Activated CD4-positive, alpha-beta T cell treated with anti-CD3 and anti-CD28 coated beads for 36 hours (primary cell): ENCODE data around the gene BACH1. TPM values are rescaled to one million over a fixed set of nuclear protein-coding genes. Genes with fewer than 3 reads are reported as not detected.

Source experiments
- ATAC-seq: fragments of 200-7000 bp; cut with Tn5 transposase; one replicate; pipeline ENCODE4 v1.10.0; 2021; ENCODE audit warnings: mild to moderate bottlenecking, moderate library complexity
- CTCF ChIA-PET: fragments of 350-600 bp; sonication (Branson Sonifier 250); formaldehyde crosslinking; loops from one replicate; lab custom pipeline; 2021; ENCODE audit warnings: antibody characterized with exemption; lab: Charles Lee
- POLR2A ChIA-PET: fragments of 350-600 bp; sonication (Branson Sonifier 250); formaldehyde crosslinking; loops from one replicate; lab custom pipeline; 2021; ENCODE audit warnings: antibody characterized with exemption, inconsistent platforms; lab: Charles Lee
- DNase-seq: peaks from one replicate; pipeline ENCODE4 v3.0.0-alpha.2; 2020
- H3K27ac Mint-ChIP-seq: one replicate; pipeline ENCODE4 v1.8.0; 2021; ENCODE audit warnings: mixed read lengths
- H3K27me3 Mint-ChIP-seq: one replicate; pipeline ENCODE4 v1.8.0; 2021; ENCODE audit warnings: mixed read lengths
- H3K36me3 Mint-ChIP-seq: one replicate; pipeline ENCODE4 v1.8.0; 2021; ENCODE audit warnings: low read depth, mixed read lengths
- H3K4me1 Mint-ChIP-seq: one replicate; pipeline ENCODE4 v1.8.0; 2021; ENCODE audit warnings: mixed read lengths
- H3K4me3 Mint-ChIP-seq: one replicate; pipeline ENCODE4 v1.8.0; 2021; ENCODE audit warnings: mild to moderate bottlenecking, moderate library complexity, mixed read lengths
- H3K9me3 Mint-ChIP-seq: one replicate; pipeline ENCODE4 v1.8.0; 2021; ENCODE audit warnings: low read depth, mixed read lengths
- intact Hi-C, 2 experiments: fragments of 100-400 bp; cut with DNase I in 1 of 2; cut with micrococcal nuclease in 1 of 2; formaldehyde crosslinking; loops; one replicate each; pipeline versions ENCODE4 v1.14.2 to v1.15.1; 2022 to 2024; cut with DNase I, micrococcal nuclease
- total RNA-seq, 2 experiments: library from RNA; stranded (reverse); gene quantifications; one replicate each; pipeline ENCODE4 v1.2.3, GENCODE V29; 2021

The BACH1 gene
- total RNA-seq, 2 experiments from 2014 or later: 24.1 to 27.0 TPM

DNA sequence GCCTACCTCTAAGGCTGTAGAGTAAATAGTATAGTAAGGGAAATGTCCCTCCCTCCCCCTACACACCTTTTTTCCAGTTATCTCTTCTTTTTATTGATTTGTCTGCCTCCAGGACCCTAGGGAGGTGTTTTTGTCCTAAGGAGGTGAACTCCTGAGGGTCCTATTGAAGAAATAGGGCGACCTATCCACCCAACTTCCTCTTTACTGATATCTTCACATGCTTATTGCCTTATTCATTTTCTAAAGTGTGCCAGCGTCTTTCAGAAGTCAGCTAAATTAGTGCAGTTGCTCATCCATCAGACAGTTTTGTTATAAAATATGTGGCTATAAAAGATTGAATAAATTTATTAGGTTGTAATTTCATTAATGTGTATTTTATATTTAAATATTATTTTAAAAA, 5.9 kb downstream of the BACH1 start:
- intact Hi-C loops: loop anchor here in 1 of 2 experiments (5.0 kb wide), 1 partner anchor 1828 kb away; no protein-coding TSS in a partner anchor
- Mint-ChIP-seq H3K4me3 (no peak overlapping the region), H3K4me1 (peaks cover 86% of the 10 kb centered on the region), H3K9me3 (no peaks in the 10 kb centered on the region), H3K27me3 (no peaks in the 10 kb centered on the region), H3K27ac (peak overlapping the region; percentile 65), H3K36me3 (peaks cover 13% of the 10 kb centered on the region)
- DNase-seq: no peak
- no peak for ATAC-seq
- ChIA-PET CTCF (interaction anchor here (1.2 kb wide), 1 partner anchor 67 kb away, joined by 3 read pairs; no protein-coding TSS in a partner anchor), POLR2A (no interaction called here)

DNA sequence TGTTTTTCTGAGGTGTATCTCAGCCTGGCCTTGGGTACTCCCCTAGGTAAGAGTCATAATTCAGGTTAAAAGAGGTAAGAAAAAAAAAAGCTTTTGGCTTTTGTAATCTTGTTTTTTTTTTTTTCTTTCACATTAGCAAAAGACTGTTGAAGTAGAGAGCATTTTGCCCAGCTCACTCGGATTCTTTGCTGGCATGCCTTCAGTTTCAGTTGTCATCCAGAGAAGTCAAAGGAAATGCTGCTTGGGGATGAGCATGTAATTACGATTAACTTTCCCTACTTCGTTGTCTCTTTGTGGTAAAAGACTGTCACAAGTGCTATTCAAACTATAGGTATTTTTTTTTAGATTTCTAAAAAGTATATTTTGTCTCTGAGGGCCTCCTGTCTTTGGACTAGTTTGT, 6.3 kb downstream of the BACH1 start:
- DNase-seq: no peak
- CTCF ChIA-PET: interaction anchor here (1.2 kb wide), 1 partner anchor 67 kb away, joined by 3 read pairs; no protein-coding TSS in a partner anchor
- POLR2A ChIA-PET: no interaction called here
- H3K27me3 Mint-ChIP-seq: no peaks in the 10 kb centered on the region
- H3K4me3 Mint-ChIP-seq: no peak overlapping the region
- intact Hi-C loops: no loop called here
- ATAC-seq: no peak
- H3K36me3 Mint-ChIP-seq: peaks cover 10% of the 10 kb centered on the region
- H3K4me1 Mint-ChIP-seq: peaks cover 81% of the 10 kb centered on the region
- H3K27ac Mint-ChIP-seq: peak overlapping the region; percentile 19
- no peaks in the 10 kb centered on the region for H3K9me3 Mint-ChIP-seq

DNA sequence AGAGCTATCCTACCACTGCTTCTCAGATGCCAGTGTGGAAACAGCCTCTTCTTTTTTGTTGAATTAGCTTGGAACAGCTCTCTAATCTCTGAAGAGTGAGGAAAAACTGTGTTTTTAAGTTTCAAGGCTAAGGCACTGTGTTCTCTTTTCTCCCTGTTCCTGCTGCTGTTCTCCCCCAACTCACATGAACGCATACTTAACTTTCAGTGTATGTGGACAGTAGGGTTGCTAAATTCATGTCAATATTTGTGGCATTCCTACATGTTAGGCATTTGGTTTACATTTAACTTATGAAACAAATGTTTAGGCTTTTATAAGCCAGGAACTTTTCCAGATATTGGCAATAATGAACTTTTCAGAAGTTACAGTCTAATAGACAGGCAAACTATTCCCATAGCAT, 6.8 kb downstream of the BACH1 start:
- Mint-ChIP-seq H3K4me1 (peaks cover 80% of the 10 kb centered on the region), H3K27ac (no peak overlapping the region), H3K9me3 (no peaks in the 10 kb centered on the region), H3K36me3 (peaks cover 8% of the 10 kb centered on the region), H3K27me3 (no peaks in the 10 kb centered on the region), H3K4me3 (no peak overlapping the region)
- ChIA-PET POLR2A (no interaction called here), CTCF (interaction anchor here (1.2 kb wide), 1 partner anchor 66 kb away, joined by 3 read pairs; no protein-coding TSS in a partner anchor)
- ATAC-seq: no peak
- intact Hi-C loops: no loop called here
- DNase-seq: no peak

DNA sequence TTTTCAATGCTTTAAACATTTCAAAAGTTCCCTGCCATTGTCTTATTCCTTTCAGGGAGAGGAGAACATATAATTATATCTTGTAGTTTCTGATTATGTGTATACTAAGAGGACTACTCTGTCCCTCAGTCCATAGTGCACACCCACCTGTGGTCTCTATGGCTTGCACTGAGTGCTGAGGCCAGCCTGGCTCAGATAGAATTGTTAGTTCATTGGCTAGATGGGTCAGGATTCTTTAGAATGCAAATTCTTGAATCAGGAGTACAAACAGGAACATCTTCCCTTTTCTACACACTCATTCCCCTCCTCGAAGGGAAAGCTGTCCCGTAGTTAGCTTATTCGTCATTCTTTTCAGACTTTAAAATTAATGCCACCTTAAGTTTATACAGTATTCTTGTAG, 8.2 kb downstream of the BACH1 start:
- no peak overlapping the region for H3K27ac Mint-ChIP-seq
- H3K36me3 Mint-ChIP-seq: peaks cover 10% of the 10 kb centered on the region
- DNase-seq: peak; percentile 11
- intact Hi-C loops: no loop called here
- POLR2A ChIA-PET: no interaction called here
- H3K27me3 Mint-ChIP-seq: no peaks in the 10 kb centered on the region
- CTCF ChIA-PET: interaction anchor here (0.5 to 1.1 kb wide), 2 partner anchors 35 to 391 kb away, joined by 3 read pairs; no protein-coding TSS in a partner anchor
- ATAC-seq: no peak
- no peak overlapping the region for H3K4me3 Mint-ChIP-seq
- no peaks in the 10 kb centered on the region for H3K9me3 Mint-ChIP-seq
- H3K4me1 Mint-ChIP-seq: peaks cover 73% of the 10 kb centered on the region

DNA sequence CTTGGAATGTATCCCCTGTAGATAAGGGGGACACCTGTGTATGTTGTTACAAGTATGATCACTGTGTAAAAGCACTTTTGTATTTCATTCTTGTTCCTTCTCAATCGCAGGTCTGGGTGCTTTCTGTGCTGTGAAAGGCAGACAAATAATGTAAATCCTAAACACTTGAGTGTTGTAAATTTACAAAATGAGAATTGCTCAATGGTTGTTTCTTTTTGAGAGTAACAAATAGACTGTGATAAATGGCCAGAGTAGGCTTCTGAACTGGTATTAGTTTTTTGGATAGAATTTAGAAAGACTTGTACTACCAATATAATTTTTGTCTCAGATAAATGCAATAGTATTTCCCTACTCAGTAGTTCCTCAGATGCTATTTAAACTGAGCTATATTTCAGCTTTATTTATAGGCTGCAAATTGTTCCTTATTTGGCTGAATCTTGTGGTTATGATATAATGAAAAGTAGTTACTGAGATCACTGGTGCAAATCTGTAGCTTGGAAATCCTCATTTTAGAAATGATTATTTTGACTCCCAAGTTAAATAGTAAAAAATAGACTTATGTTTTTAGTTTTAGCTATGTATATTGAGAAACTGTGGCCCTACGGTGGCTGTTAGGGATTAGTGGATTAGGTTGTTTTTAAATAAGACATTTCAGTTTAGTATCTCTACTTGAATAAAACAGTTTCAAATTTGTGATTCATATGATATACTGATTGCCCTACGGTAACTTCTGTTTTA, 9.2 kb downstream of the BACH1 start:
- H3K9me3 Mint-ChIP-seq: no peaks in the 10 kb centered on the region

DNA sequence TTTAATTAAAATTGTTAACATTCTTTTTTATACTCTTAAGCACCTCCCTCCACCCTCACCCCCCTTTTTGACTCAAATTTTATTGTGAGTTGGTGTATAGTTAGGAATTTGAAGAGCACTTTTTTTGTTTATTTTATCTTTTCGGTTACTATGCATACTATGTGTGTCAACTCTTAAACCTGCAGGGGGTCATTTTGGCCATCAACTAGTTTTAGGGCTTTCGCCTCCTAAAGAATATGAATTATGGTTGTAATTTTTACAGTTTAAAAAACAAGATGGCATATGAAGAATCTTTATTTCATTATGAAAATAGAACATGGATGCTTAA, 9.7 kb downstream of the BACH1 start:
- H3K27me3 Mint-ChIP-seq: no peaks in the 10 kb centered on the region
- ATAC-seq (no peak), DNase-seq (no peak)
- H3K36me3 Mint-ChIP-seq: peaks cover 10% of the 10 kb centered on the region
- H3K27ac Mint-ChIP-seq: no peak overlapping the region
- intact Hi-C loops: loop anchor here in 1 of 2 experiments (2.0 kb wide), 1 partner anchor 34 kb away; no protein-coding TSS in a partner anchor
- no peaks in the 10 kb centered on the region for H3K9me3 Mint-ChIP-seq
- POLR2A ChIA-PET: interaction anchor here (0.7 to 0.9 kb wide), 3 partner anchors 9 to 185 kb away, joined by 4 to 5 read pairs (median 5); no protein-coding TSS in a partner anchor
- CTCF ChIA-PET: no interaction called here
- no peak overlapping the region for H3K4me3 Mint-ChIP-seq
- peaks cover 63% of the 10 kb centered on the region for H3K4me1 Mint-ChIP-seq

More for the DNA sequence above, 9.2 kb downstream of the BACH1 start:
- CTCF ChIA-PET: interaction anchor here (1.1 kb wide), 1 partner anchor 34 kb away, joined by 3 read pairs; no protein-coding TSS in a partner anchor
- Mint-ChIP-seq H3K4me1 (peaks cover 64% of the 10 kb centered on the region), H3K36me3 (peaks cover 10% of the 10 kb centered on the region), H3K27ac (no peak overlapping the region), H3K27me3 (no peaks in the 10 kb centered on the region), H3K4me3 (no peak overlapping the region)
- intact Hi-C loops: loop anchor here in 1 of 2 experiments (2.0 kb wide), 1 partner anchor 35 kb away; no protein-coding TSS in a partner anchor
- POLR2A ChIA-PET: interaction anchor here (0.7 to 0.9 kb wide), 3 partner anchors 8 to 185 kb away, joined by 4 to 5 read pairs (median 5); no protein-coding TSS in a partner anchor
- DNase-seq (no peak), ATAC-seq (no peak)

DNA sequence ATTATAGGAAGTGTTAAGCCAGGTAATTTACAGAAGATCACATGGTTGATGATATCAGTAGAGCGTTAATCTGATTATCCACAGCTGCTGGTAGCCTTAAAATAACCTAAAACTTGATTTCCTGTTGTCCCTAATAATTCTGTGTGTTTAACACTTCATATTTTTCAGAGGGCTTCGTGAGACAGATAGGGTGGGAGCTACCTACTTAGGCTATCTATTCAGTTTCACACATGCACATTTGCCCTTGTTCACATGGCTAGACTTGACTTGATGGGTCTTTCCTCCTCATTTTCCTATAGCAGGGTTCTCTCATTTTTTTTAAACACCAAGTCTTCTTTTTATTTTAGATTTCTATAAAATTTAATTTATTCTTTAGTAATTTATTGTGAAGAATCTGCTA, 11.0 kb downstream of the BACH1 start:
- DNase-seq: no peak
- H3K9me3 Mint-ChIP-seq: no peaks in the 10 kb centered on the region
- H3K4me1 Mint-ChIP-seq: peaks cover 62% of the 10 kb centered on the region
- ChIA-PET CTCF (interaction anchor here (0.7 kb wide), 1 partner anchor 139 kb away, joined by 3 read pairs; no protein-coding TSS in a partner anchor), POLR2A (interaction anchor here (0.8 kb wide), 1 partner anchor 11 kb away, joined by 3 read pairs; the partner anchor contains the start of gene BACH1)
- no peak overlapping the region for H3K27ac Mint-ChIP-seq
- H3K4me3 Mint-ChIP-seq: no peak overlapping the region
- no peaks in the 10 kb centered on the region for H3K27me3 Mint-ChIP-seq
- H3K36me3 Mint-ChIP-seq: peaks cover 10% of the 10 kb centered on the region
- intact Hi-C loops: loop anchor here in 1 of 2 experiments (2.0 kb wide), 1 partner anchor 33 kb away; no protein-coding TSS in a partner anchor
- no peak for ATAC-seq

DNA sequence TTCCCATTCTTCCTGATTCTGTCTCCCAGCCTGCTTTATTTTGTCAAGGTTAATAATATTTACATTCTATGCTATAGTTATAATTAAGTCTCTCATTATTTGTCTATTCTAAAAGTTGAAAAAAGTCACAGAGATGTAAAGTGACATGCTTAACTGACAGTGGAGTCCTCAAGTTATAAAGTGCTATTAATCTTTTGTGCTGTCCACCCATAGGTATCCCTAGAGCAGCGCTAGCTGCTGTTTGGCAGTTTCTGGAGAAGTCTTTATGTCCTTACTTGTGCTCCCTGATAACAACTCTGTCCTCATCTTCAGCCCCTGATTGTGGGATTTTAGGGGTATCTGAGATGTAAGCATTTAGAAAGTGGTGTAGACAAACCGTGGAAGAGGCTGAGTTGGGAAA, 13.1 kb downstream of the BACH1 start:
- DNase-seq (no peak), ATAC-seq (no peak)
- Mint-ChIP-seq H3K9me3 (no peaks in the 10 kb centered on the region), H3K4me1 (peaks cover 55% of the 10 kb centered on the region), H3K4me3 (no peak overlapping the region), H3K36me3 (peaks cover 5% of the 10 kb centered on the region), H3K27me3 (no peaks in the 10 kb centered on the region), H3K27ac (no peak overlapping the region)
- intact Hi-C loops: no loop called here
- ChIA-PET POLR2A (no interaction called here), CTCF (interaction anchor here (0.5 kb wide), 1 partner anchor 24 kb away, joined by 3 read pairs; no protein-coding TSS in a partner anchor)

DNA sequence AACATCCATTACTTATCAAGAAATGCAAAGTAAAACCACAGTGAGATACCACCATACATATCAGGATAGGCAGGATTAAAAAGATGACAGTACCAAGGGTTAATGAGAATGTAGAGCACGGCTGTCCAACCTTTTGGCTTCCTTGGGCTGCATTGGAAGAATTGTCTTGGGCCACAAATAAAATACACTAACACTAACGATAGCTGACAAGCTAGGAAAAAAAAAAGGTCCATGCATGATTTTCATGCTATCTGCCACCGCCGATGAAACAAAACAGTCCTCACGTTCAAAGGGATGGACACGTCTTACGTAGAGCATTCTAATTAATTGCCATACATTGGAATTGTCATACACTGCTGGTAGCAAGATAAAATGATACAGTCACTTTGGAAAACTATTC, 14.3 kb downstream of the BACH1 start:
- Mint-ChIP-seq H3K9me3 (no peaks in the 10 kb centered on the region), H3K27ac (no peak overlapping the region), H3K4me3 (no peak overlapping the region), H3K27me3 (no peaks in the 10 kb centered on the region), H3K4me1 (peaks cover 48% of the 10 kb centered on the region), H3K36me3 (peaks cover 7% of the 10 kb centered on the region)
- CTCF ChIA-PET: interaction anchor here (1.3 kb wide), 1 partner anchor 9 kb away, joined by 3 read pairs; no protein-coding TSS in a partner anchor
- POLR2A ChIA-PET: interaction anchor here (0.6 kb wide), 1 partner anchor 119 kb away, joined by 5 read pairs; no protein-coding TSS in a partner anchor
- no peak for ATAC-seq
- intact Hi-C loops: no loop called here
- no peak for DNase-seq

DNA sequence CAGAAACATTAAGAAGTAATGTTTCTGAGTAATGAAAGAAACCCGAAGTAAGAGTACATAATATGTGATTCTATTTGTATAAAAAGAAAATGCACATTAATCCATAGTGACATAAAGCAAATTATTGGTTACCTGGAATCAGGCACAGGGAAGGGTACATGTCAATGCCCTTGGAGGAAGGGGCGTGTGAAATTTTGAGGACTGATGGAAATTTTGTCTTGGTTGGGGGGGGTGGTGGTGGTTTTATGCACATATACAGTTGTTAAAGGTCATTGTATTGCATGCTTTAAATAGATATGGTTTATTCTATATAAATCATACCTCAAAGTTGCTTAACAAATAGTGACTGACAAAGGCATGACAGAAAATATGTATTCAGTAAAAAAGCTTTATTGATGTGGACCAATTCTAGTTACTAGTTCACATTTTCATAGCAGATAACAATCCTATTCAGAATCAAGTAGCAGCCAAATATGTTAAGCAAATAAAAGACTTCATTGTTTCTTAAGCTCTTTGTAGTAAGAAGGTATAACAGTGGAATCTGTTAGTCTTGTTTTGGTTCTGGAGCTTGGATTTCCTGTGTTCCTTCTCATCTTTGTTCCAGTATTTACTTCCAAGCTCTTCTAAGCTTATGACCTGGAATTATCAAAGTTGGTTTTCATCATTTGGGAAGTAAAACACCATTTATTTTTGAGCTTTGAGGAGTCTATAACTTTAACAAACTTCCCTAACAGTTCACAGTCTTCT, 15.1 kb downstream of the BACH1 start:
- Mint-ChIP-seq H3K36me3 (peaks cover 8% of the 10 kb centered on the region), H3K4me3 (no peak overlapping the region), H3K27me3 (no peaks in the 10 kb centered on the region), H3K4me1 (peaks cover 44% of the 10 kb centered on the region), H3K9me3 (no peaks in the 10 kb centered on the region), H3K27ac (no peak overlapping the region)
- ATAC-seq: no peak
- intact Hi-C loops: no loop called here
- DNase-seq: no peak
- ChIA-PET POLR2A (no interaction called here), CTCF (interaction anchor here (0.7 to 1.3 kb wide), 6 partner anchors 10 to 105 kb away, joined by 3 read pairs; no protein-coding TSS in a partner anchor)
